Measurements from ENCODE around the gene CDH15.

Gene CDH15

DNA sequence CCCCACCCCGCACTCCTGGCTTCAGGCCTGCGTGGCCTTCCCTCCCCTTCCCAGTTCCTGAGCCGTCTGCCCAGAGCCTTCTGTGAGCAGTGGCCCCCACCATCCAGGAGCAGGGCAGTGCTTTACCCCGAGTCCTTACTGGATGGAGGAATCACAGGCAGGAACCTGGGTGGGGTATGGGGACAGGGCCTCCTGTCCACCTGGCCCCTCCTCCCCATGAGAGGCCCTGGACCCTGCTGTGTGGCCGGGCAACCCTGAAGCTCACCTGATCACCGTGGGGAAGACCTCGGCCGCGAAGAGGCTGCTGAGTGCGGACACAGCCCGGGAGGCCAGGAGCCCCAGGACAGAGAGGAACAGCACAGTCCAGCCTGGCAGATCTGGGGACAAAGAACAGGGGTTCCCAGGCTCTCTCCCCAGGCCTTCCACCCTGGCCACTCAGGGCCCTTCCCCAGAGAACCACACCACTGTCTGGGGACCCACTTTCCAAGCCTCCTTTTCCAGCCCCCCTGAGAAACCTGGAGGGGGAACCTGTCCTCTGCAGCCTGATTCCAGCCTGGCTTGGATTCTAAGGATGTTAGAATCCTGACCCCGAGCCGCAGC is 25.6 kb downstream of the CDH15 start:
- DNase-seq (ENCODE audit: low read depth): no peak
- no peak overlapping the region for H3K4me3 ChIP-seq (ENCODE audit: low read length)
- TF ChIP-seq, protein P1, sequence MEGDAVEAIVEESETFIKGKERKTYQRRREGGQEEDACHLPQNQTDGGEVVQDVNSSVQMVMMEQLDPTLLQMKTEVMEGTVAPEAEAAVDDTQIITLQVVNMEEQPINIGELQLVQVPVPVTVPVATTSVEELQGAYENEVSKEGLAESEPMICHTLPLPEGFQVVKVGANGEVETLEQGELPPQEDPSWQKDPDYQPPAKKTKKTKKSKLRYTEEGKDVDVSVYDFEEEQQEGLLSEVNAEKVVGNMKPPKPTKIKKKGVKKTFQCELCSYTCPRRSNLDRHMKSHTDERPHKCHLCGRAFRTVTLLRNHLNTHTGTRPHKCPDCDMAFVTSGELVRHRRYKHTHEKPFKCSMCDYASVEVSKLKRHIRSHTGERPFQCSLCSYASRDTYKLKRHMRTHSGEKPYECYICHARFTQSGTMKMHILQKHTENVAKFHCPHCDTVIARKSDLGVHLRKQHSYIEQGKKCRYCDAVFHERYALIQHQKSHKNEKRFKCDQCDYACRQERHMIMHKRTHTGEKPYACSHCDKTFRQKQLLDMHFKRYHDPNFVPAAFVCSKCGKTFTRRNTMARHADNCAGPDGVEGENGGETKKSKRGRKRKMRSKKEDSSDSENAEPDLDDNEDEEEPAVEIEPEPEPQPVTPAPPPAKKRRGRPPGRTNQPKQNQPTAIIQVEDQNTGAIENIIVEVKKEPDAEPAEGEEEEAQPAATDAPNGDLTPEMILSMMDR (conservative IDR thresholded peaks at IDR 0.05; ENCODE audit: low read length): no peak

DNA sequence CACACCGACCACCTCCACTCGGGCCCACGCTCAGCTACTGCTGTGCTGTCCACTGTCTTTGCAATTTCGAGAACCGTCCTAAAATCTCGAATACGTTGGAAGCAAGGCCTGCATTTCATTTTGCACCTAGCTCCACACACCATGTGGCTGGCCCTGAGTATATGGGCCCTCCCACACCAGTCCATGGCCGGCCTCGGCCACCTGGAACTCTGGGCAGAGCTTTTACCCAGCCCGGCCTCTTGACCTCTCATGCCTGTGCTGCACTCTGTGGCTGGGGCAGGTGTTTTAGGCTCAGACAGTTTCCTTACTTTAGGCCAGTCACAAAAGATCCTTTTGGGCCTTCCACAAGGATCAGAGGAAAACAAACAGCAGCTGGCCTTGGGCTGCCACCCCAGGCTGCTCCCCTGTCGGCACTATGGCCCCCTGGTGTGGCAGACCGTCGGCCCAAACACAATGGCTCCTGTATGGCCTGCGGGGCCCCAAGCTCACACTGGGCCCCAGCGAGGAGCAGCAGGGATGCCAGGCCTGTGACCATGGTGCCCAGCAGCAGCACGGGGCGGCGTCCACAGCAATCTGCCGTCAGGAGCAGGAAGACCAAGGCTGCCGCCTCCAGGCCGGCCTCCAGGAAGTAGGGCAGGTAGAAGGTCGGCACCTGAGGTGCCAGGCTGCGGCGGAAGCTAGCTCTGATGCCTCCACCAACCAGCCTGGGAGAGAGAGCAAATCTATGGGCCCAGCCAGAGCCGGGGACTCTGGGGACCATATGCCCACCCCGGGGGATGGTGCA is 26.3 kb downstream of the CDH15 start:
- H3K4me3 ChIP-seq (ENCODE audit: low read length): no peak overlapping the region
- TF ChIP-seq, protein P1 (conservative IDR thresholded peaks at IDR 0.05; ENCODE audit: low read length): no peak
- DNase-seq (ENCODE audit: low read depth): no peak

DNA sequence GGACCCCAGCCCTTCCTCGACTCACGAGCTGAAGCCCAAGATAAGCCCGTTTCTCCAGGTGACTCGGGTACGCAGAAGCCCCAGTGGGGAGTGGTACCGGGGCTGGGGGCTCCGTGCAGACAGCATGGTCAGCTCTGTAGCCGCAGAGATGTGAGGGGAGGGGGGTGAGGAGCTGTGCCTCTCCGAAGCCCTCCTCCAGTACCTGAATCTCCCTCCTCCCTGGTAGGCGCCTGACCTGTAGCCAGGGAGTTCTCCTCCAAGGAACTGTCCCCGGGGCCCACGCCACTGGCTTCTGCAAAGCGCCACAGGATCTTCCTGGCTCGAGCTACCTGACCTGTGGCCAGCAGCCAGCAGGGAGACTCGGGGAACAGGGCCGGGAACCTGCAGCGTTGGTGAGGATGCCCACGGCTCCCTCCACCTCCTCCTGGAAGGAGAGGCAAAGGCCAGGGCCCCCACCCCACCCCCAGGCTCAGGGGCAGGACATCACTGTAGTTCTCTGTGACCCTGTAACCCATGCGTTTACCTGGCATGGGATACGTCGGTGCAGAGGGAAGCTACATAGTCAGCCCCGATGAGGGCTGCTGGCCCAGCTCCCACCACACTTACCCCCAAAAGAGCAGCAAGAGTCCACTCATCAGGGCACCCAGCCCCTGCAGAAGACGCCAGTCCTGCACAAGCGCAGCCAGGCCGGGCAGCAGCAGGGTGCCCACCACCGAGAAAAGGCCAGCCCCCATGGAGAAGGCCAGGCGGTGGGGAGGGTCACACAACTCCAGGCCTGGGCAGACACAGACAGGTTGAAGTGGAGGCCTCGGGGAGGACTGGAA is 27.1 kb downstream of the CDH15 start:
- TF ChIP-seq, protein P1 (conservative IDR thresholded peaks at IDR 0.05; ENCODE audit: low read length): no peak
- no peak for DNase-seq (ENCODE audit: low read depth)
- no peak overlapping the region for H3K4me3 ChIP-seq (ENCODE audit: low read length)

DNA sequence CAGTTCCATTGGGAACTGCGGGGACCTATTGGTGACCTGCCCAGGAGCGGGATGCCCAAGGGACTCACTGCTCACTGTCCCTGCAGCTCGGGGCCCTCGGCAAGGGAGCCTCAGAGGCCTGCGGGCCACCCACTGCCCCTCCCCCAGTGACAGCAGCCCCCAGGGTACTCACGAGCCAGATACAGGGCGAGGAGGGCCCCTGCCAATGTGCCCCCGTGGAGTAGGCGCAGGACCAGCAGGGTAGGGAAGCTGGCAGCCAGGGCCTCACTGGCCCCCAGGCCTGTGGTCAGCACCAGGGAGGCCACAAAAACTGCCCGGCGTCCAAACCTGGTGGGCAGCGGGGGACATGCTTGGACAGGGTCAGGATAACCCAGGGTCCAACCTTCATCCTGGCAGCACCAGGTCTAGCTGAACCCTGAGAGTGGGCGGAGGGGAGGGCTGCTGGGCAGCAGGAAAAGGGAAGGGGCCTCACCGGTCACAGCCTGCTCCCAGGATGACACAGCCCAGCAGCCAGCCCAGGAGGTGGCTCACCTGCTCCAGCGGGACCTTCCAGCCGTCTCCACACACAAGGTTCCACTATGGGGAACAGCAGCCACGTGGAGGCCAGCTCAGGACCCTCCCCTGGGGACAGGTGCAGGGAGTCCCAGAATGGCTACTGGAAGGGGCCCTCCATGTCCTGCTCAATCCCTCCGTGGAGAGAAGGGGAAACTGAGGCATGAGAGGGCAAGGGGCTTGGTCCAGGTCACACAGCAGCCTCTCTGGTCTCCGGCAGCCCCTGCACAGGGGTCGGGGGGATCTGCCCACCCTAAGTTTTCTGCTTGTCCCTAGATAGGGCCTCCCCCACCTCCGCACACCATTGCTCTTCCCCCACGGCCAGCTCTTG is 27.9 kb downstream of the CDH15 start:
- no peak overlapping the region for H3K4me3 ChIP-seq (ENCODE audit: low read length)
- DNase-seq (ENCODE audit: low read depth): no peak
- TF ChIP-seq, protein P1 (conservative IDR thresholded peaks at IDR 0.05; ENCODE audit: low read length): no peak

DNA sequence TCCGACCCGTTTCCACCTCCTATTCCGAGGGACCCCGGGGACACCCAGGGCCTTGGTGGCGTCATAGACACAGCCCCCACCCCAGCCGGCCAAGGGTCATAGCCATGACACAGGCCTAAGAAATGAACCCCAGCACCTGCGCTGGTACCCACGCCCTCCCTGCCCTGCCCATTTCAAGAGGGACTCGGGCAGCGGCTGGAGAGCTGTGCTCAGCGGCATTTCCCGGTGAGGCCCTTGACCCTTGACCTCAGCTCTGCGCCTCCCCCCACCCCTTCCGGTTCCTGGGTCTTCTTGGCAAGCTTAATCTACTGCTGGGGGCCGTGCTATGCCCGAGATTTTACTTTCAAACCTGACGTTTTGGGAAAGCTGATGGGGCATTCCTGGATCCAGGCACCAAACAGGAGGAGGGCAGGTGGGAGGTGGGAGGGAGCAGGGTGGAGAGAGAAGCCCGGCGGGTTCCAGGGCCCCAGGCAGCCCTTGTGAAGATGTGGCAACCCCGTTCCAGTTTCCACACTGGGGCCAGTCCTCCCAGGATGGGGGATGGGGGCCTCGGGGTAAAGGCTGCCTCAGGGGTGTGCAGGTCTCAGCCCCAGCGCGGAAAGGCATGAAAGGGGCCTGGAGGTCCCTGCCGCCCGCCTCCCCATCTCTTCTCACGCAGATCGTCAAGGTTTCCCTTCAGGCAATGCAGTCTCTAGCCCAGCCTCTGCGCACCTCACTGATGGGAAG is 28.7 kb downstream of the CDH15 start, which contains the start of gene SLC22A31:
Gene SLC22A31, minus strand, starts transcription at position 414 of the 726 bp plus-strand sequence. Its CDS starts 36 bp downstream, at position 378.
- no peak for DNase-seq (ENCODE audit: low read depth)
- H3K4me3 ChIP-seq (ENCODE audit: low read length): no peak within 1 kb of the TSS
- TF ChIP-seq, protein P1 (conservative IDR thresholded peaks at IDR 0.05; ENCODE audit: low read length): no peak

DNA sequence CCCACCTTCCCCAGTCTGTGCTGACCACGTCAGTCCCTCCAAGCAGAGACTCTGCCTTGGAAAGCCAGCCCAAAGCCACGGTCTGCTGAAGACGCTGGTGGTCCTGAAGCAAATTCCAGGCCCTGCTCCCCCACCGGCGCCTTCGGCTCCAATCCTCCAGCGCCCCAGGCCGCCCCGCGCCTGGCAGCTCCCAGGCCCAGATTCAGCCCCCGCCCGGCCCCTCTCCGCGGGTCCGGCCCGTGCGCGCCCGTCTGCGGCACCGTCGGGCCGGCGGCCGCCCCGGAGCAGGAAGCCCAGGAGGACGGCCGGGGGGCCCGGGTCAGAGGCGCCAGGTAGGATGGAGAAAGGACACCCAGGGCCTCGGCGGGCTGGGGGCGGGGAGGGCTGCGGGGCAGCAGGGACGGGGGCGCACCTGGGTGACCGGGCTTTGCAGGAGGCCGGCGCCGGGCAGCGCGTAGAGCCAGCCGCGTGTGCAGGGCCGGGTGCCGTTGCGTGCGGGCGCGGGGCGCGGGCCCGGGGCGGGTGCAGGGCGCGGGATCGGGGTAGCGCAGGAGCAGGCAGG is 29.4 kb downstream of the CDH15 start:
- TF ChIP-seq, protein P1 (conservative IDR thresholded peaks at IDR 0.05; ENCODE audit: low read length): no peak
- H3K4me3 ChIP-seq (ENCODE audit: low read length): no peak overlapping the region
- DNase-seq (ENCODE audit: low read depth): no peak
